ENCODE data around the gene PLAC1.

GRCh38 chrX:134669378-134670098 is 11.3 kb upstream of the PLAC1 start:
- TF ChIP-seq CTCF (conservative IDR thresholded peaks at IDR 0.05 in 1 of 2, IDR thresholded peaks at IDR 0.05 in 1 of 2; ENCODE audit: extremely low read depth in 1 of 2, insufficient read depth in 1 of 2, low read depth in 1 of 2, low read length in 2 of 2) (no peak), EZH2 (IDR thresholded peaks at IDR 0.05; ENCODE audit: borderline replicate concordance, low read length) (no peak)

Data from mammary epithelial cell (primary cell).